NT2/D1 (cell line): ENCODE measurements around the gene SLC7A9.

Experiments used
- SUZ12 ChIP-seq: IDR thresholded peaks from 2 replicates; pipeline ENCODE4 v1.6.1; 2011; ENCODE audit not compliant: insufficient read length, insufficient read depth; ENCODE audit errors: extremely low read depth
- YY1 ChIP-seq: IDR thresholded peaks from 2 replicates; pipeline ENCODE4 v1.6.1; 2011; ENCODE audit not compliant: insufficient read length, insufficient read depth

DNA sequence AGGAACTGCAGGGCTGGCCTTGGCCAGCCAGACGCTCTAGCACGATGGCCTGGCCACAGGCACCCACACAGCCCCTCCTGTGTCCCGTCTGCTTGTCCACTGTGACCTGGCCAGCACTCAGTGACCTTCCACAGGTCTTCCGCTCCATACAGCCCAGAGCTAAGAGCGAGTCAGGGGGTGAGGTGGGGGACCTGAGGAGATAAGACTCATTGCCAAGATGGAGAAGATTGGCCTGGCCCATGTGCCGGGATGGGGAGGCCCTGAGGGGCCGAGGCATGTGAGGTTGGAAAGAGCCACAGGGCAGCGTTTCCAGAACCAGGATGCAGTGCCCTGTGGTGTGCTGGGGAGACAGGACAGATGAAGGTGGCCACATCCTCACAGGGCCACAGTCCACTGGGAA, 10.2 kb upstream of the SLC7A9 start:
- TF ChIP-seq SUZ12 (no peak), YY1 (no peak)
